ENCODE results near the gene SKAP1.

Gene SKAP1

DNA sequence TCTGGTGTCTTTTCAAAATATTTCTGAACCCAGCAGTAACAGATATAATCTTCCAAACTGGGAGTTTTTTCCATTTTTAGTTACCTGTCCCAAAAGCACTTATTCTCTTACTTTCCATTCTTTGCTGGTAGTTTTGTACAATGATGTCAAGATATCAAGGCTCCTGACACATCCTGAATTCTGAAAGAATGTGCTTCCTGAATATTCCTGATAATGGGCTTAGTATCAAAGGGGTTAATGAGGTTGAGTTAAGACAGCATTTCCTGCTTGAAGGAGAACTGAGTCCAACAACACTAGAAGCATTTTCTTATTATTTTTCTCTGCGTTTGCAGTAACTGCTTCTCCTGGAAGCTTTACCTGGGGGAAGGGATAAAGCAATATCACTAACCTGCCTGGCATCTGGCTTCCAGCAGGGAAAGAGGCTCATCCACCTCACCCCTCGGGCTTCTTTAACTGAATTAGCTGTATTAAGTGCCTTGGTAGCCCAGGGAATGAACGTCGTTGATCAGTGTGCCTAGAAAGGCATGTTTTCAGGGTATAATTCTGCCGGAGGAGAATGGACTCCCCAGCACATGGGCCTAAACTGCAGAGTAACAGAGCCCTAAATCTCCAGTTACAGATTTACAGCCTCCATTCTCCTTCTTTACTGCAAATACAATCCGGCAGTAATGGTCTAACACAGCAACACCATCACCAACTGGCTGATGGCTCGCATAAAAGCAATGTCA, 188.1 kb downstream of the SKAP1 start:
- no peaks in the 10 kb centered on the region for H3K79me2 ChIP-seq (ENCODE audit: low read length)
- H4K20me1 ChIP-seq (ENCODE audit: insufficient read depth, low read length): no peaks in the 10 kb centered on the region
- no peak overlapping the region for H3K4me3 ChIP-seq (ENCODE audit: low read length)
- no peak for TF ChIP-seq EZH2phosphoT487 (IDR thresholded peaks at IDR 0.05; ENCODE audit: low read depth)
- H2AFZ ChIP-seq (ENCODE audit: low read depth, low read length): no peak overlapping the region
- no peak overlapping the region for H3K27ac ChIP-seq (ENCODE audit: low read length)
- no peak overlapping the region for H3K9ac ChIP-seq (ENCODE audit: low read length)
- H3K9me3 ChIP-seq (ENCODE audit: insufficient read depth, low read length): no peaks in the 10 kb centered on the region
- no peaks in the 10 kb centered on the region for H3K36me3 ChIP-seq (replicated peaks; ENCODE audit: low read depth, low read length)
- 0 out of 2 replicates have a peak, but pooled peaks cover 4% of the 10 kb centered on the region for H3K27me3 ChIP-seq (ENCODE audit: low read depth, low read length)
- peaks cover 12% of the 10 kb centered on the region for H3K4me1 ChIP-seq (ENCODE audit: low read length)
- H3K4me2 ChIP-seq (ENCODE audit: low read length): no peak overlapping the region

- Histone ChIP-seq H3K9ac (ENCODE audit: low read length) (peak overlapping the region; percentile 6; the same call in 1 of the 2 replicates), H3K4me2 (ENCODE audit: low read length) (peak overlapping the region; percentile 39), H2AFZ (ENCODE audit: low read depth, low read length) (peak overlapping the region; percentile 64), H3K4me3 (ENCODE audit: low read length) (no peak overlapping the region), H3K36me3 (replicated peaks; ENCODE audit: low read depth, low read length) (no peaks in the 10 kb centered on the region), H4K20me1 (ENCODE audit: insufficient read depth, low read length) (no peaks in the 10 kb centered on the region), H3K4me1 (ENCODE audit: low read length) (peaks cover 12% of the 10 kb centered on the region), H3K9me3 (ENCODE audit: insufficient read depth, low read length) (no peaks in the 10 kb centered on the region), H3K27me3 (ENCODE audit: low read depth, low read length) (0 out of 2 replicates have a peak, but pooled peaks cover 3% of the 10 kb centered on the region), H3K27ac (ENCODE audit: low read length) (no peak overlapping the region), H3K79me2 (ENCODE audit: low read length) (no peaks in the 10 kb centered on the region)
- TF ChIP-seq, protein P1, sequence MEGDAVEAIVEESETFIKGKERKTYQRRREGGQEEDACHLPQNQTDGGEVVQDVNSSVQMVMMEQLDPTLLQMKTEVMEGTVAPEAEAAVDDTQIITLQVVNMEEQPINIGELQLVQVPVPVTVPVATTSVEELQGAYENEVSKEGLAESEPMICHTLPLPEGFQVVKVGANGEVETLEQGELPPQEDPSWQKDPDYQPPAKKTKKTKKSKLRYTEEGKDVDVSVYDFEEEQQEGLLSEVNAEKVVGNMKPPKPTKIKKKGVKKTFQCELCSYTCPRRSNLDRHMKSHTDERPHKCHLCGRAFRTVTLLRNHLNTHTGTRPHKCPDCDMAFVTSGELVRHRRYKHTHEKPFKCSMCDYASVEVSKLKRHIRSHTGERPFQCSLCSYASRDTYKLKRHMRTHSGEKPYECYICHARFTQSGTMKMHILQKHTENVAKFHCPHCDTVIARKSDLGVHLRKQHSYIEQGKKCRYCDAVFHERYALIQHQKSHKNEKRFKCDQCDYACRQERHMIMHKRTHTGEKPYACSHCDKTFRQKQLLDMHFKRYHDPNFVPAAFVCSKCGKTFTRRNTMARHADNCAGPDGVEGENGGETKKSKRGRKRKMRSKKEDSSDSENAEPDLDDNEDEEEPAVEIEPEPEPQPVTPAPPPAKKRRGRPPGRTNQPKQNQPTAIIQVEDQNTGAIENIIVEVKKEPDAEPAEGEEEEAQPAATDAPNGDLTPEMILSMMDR (IDR thresholded peaks at IDR 0.05; ENCODE audit: low read depth, low read length): no peak
- TF ChIP-seq EZH2phosphoT487 (IDR thresholded peaks at IDR 0.05; ENCODE audit: low read depth): no peak
Measured at GRCh38 chr17:48241131-48241591, 188.9 kb downstream of the SKAP1 start.

DNA sequence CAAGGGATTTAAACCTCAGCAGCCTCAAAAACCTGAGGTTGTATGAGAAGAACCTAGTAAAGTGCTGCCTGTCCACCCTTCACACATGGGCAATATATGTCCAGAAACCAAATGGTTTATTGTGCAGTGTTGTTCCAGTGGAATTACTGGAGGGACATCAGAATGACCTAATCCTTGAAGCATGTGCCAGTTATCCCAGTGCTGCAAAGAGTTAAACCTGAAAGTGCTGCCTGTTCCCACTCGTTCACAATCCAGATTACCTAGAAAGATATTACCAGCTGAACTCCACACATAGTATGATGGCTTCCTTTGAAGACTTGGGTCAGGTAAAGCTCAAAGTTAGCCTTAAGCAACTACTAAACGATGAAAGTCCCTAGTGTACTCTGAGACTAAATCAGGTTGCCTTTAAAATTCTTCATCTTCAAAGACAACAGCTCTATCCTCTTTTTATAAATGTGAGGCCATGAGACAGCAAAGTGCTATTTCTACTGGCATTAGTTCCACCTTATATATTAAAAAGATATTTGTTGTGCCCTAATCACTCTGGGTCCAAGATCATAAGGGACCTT, 189.4 kb downstream of the SKAP1 start:
- no peak overlapping the region for H3K4me3 ChIP-seq (ENCODE audit: low read length)

DNA sequence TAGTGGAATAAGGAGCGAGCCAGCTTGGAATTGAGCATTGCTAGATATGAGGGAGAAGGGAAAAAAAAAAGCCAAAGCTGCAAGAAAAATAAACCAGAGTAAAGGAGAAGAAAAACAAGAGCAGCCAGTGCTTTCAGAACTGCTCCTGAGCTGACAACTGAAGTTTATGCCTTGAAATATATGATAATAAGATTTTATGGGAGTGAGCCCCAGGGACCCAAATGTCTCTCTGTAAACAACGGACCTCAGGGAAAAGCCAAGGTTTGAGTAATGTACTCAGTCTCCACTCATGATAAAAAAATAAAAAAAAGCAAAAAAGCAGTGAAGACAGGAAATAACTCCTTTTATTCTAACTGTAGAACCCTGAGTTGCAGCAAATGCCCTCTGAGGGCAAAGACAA, 189.9 kb downstream of the SKAP1 start:
- Histone ChIP-seq H3K27me3 (ENCODE audit: low read depth, low read length) (peaks cover 6% of the 10 kb centered on the region; the same call in 1 of the 2 replicates), H2AFZ (ENCODE audit: low read depth, low read length) (no peak overlapping the region), H3K27ac (ENCODE audit: low read length) (no peak overlapping the region), H4K20me1 (ENCODE audit: insufficient read depth, low read length) (no peaks in the 10 kb centered on the region), H3K4me3 (ENCODE audit: low read length) (no peak overlapping the region), H3K79me2 (ENCODE audit: low read length) (no peaks in the 10 kb centered on the region), H3K9ac (ENCODE audit: low read length) (no peak overlapping the region), H3K36me3 (replicated peaks; ENCODE audit: low read depth, low read length) (no peaks in the 10 kb centered on the region), H3K4me1 (ENCODE audit: low read length) (peaks cover 12% of the 10 kb centered on the region), H3K4me2 (ENCODE audit: low read length) (no peak overlapping the region), H3K9me3 (ENCODE audit: insufficient read depth, low read length) (no peaks in the 10 kb centered on the region)
- no peak for TF ChIP-seq EZH2phosphoT487 (IDR thresholded peaks at IDR 0.05; ENCODE audit: low read depth)
- TF ChIP-seq, protein P1 (IDR thresholded peaks at IDR 0.05; ENCODE audit: low read depth, low read length): no peak

More for the DNA sequence above, 189.4 kb downstream of the SKAP1 start:
- Histone ChIP-seq H4K20me1 (ENCODE audit: insufficient read depth, low read length) (no peaks in the 10 kb centered on the region), H3K36me3 (replicated peaks; ENCODE audit: low read depth, low read length) (no peaks in the 10 kb centered on the region), H3K9ac (ENCODE audit: low read length) (no peak overlapping the region), H3K79me2 (ENCODE audit: low read length) (no peaks in the 10 kb centered on the region), H2AFZ (ENCODE audit: low read depth, low read length) (peak overlapping the region; percentile 64), H3K27me3 (ENCODE audit: low read depth, low read length) (0 out of 2 replicates have a peak, but pooled peaks cover 1% of the 10 kb centered on the region), H3K27ac (ENCODE audit: low read length) (no peak overlapping the region), H3K4me1 (ENCODE audit: low read length) (peaks cover 12% of the 10 kb centered on the region), H3K9me3 (ENCODE audit: insufficient read depth, low read length) (no peaks in the 10 kb centered on the region), H3K4me2 (ENCODE audit: low read length) (peak overlapping the region; percentile 39)
- TF ChIP-seq EZH2phosphoT487 (IDR thresholded peaks at IDR 0.05; ENCODE audit: low read depth): no peak
- TF ChIP-seq, protein P1 (IDR thresholded peaks at IDR 0.05; ENCODE audit: low read depth, low read length): no peak
